Measurements from ENCODE around the gene SYNE2.

- TF ChIP-seq, protein P1, sequence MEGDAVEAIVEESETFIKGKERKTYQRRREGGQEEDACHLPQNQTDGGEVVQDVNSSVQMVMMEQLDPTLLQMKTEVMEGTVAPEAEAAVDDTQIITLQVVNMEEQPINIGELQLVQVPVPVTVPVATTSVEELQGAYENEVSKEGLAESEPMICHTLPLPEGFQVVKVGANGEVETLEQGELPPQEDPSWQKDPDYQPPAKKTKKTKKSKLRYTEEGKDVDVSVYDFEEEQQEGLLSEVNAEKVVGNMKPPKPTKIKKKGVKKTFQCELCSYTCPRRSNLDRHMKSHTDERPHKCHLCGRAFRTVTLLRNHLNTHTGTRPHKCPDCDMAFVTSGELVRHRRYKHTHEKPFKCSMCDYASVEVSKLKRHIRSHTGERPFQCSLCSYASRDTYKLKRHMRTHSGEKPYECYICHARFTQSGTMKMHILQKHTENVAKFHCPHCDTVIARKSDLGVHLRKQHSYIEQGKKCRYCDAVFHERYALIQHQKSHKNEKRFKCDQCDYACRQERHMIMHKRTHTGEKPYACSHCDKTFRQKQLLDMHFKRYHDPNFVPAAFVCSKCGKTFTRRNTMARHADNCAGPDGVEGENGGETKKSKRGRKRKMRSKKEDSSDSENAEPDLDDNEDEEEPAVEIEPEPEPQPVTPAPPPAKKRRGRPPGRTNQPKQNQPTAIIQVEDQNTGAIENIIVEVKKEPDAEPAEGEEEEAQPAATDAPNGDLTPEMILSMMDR (conservative IDR thresholded peaks at IDR 0.05 in 1 of 2, IDR thresholded peaks at IDR 0.05 in 1 of 2; ENCODE audit: low read depth in 1 of 2, low read length in 2 of 2), result no peak
- no peak for TF ChIP-seq EZH2 (IDR thresholded peaks at IDR 0.05; ENCODE audit: low read length, missing control alignments)
Measured at GRCh38 chr14:64255756-64256155, 403.0 kb downstream of the SYNE2 start.

Measured in fibroblast of lung (primary cell).